SKM-1 treated with dmso at 0.1 percent for 144 hours (cell line): ENCODE data around the gene IL1F10.

Experiments used
- DNase-seq: peaks from one replicate; lab custom pipeline; 2025; ENCODE audit not compliant: unreplicated experiment; lab: John Stamatoyannopoulos, UW

IL1F10 gene

DNA sequence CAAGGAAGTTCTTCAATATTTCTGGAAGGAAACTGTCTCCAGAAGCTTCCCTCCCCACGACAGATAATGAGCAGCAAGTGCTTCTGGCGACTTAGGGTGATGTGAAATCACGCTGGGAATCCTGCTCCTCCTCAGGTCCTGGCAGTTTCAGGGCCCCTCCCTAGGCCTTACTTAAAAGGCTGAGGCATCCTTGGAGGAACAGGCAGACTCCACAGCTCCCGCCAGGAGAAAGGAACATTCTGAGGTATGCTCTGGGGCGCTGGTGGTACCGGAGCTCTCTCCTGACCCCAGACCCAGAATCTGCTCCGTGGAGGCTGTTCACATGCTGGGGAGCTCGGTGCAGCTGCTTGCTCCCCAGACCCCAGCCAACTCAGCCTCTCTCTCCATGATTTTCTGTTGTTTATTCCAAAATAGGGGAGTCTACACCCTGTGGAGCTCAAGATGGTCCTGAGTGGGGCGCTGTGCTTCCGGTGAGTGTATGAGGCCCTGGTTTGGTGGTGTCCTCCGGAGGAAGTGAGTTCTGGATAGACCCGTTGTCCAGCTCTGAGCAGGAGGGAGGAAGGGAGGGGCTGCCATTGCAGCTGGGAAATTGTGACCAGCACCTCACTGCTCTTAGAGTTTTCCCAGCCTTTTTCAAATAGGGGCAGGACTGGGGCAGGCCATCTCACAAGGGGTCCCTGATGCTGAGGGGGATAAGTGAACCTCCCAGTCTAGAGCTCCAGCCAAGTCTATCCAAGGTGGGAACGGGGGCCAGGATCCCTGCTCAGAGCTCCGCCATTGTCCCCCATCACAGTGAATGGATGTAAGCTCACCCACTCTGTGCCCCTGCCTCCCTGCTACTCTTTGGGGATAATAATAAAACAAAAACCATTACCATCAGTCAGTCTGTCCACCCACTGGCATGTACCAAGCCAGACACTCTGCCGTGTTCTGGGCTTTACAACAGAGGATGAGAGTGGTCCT is 8.5 kb upstream of the IL1F10 start, which contains the start of gene IL36RN:
Gene IL36RN (plus strand): TSS at position 201 of the 963 bp plus-strand sequence. CDS start 241 bp downstream, at position 442.
- DNase-seq, result no peak

GRCh38 chr2:113060396-113060795 is 7.4 kb upstream of the IL1F10 start:
- no peak for DNase-seq

DNA sequence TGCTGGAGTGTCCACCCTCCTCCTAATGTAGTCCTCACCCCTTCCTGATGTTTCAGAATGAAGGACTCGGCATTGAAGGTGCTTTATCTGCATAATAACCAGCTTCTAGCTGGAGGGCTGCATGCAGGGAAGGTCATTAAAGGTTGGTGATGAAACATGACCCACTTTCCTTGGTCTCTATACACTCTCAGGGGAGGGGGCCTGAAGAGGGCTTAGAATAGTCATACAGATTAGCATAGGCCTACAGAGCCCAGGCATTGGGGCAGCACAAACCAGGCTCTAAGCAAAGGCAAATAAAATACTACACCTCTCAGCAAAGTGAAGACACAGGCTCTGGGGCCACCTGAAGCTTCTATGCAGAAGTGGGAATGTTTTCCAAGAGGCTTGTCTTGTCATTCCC is 7.0 kb upstream of the IL1F10 start:
- no peak for DNase-seq

DNA sequence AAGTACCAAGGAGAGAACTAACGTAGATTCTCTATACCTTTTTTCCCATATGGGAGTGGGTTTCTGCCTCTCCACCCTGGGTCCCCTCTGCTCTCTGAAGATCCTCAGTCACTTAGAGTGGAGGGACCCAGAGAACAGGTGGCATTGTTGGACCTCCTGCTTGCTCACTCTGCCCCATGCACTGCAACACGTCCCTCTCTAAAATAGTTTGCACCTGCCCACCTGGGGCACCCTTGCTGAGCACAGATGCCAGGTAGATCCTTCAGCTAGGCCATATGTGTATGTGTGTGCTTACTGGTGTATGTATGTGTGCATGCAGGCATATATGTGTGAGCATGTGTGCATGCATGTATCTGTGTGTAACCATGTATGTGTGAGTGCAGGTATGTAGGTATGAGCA is 6.5 kb upstream of the IL1F10 start:
- no peak for DNase-seq

GRCh38 chr2:113061896-113062770 is 5.6 kb upstream of the IL1F10 start:
- DNase-seq, result no peak

DNA sequence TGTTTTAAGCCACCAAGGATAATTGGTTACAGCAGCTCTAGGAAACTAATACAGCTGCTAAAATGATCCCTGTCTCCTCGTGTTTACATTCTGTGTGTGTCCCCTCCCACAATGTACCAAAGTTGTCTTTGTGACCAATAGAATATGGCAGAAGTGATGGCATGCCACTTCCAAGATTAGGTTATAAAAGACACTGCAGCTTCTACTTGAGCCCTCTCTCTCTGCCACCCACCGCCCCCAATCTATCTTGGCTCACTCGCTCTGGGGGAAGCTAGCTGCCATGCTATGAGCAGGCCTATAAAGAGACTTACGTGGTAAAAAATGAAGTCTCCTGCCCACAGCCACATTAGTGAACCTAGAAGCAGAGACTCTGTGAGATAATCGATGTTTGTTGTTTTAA is 3.5 kb upstream of the IL1F10 start:
- DNase-seq, result no peak

GRCh38 chr2:113064898-113065297 is 2.9 kb upstream of the IL1F10 start:
- no peak for DNase-seq

DNA sequence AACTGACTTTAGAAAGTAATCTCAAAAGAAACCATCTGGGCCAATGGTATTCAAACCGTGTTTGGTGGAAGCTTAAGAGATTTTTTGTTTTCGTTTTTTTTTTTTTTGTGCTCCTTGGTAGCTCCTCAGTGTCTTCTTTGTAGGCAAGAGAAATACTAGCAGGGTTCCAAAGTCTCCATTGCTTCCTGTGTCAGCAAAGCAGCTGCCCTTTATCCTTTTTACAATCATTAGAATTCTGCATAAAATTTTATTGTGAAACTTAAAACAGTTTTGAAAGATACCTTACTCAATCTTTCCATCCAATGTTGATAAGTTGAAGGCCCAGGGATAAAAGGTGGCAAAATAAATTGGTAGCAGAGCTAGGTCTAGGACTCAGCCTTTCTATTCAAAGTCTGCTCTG is 479 bp downstream of the IL1F10 start:
- DNase-seq, result no peak

DNA sequence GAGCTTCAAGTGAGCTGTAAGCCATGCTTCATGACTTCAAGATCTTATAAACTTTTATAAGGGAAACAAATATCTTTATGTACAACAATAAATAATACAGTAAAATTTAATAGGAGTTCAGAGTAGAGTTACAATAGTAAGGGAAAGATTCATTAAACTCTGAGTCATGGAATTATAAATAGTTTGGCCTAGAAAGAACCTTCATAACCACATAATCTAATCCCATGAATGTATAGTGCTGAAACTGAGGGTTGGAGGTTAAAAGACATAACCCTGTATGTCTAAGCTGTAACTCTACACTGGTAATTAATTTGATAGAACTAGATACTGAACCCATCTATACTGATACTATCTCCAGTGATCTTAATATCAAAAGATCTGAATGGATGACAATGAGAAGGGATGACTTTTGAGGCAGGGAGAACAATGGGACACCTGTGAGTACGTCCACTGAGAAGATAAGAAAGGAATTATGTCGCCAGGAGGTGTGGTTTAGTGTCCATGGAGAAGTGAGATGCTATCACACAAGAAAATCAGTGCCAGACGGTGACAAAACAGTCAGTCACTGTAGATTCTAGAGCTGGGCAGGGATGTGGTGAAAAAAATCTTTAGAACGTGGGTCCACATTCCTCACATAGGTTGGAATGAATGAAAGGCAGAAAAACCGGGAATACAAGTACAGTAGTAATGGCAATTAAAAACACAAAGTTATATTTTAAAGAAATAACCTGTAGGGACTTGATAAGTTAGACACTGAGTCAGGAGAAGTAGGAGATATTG is 1.1 kb downstream of the IL1F10 start:
- no peak for DNase-seq

- no peak for DNase-seq
These were observed 2.2 kb downstream of the IL1F10 start for GRCh38 chr2:113069676-113070605.

GRCh38 chr2:113070606-113070975 is 2.8 kb downstream of the IL1F10 start:
- DNase-seq, result no peak

DNA sequence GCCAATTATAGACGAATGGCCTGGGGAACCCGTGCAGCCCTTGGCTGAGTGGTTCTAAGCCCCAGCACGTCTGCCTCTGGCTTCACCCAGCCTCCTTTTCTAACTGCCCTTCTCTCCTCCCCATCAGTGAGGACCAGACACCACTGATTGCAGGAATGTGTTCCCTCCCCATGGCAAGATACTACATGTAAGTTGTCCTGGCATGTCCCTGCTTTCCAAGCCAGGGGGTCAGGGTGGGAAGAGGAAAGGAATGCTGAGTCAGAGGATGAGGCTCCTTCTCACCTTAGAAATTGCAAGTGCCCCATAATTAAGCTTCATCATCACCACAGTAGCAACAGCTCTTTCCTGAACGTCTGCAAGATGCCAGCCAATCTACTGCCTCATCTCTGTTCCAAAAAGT is 4.8 kb downstream of the IL1F10 start:
- DNase-seq, result no peak

GRCh38 chr2:113073325-113073834 is 5.6 kb downstream of the IL1F10 start:
- no peak for DNase-seq

DNA sequence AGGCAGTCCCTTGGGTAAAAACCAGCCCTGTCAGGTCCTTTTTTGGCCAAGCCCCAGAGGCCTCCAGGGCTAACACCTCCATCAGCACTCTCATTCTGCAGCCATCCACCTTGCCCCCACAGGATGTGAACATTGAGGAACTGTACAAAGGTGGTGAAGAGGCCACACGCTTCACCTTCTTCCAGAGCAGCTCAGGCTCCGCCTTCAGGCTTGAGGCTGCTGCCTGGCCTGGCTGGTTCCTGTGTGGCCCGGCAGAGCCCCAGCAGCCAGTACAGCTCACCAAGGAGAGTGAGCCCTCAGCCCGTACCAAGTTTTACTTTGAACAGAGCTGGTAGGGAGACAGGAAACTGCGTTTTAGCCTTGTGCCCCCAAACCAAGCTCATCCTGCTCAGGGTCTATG is 7.3 kb downstream of the IL1F10 start:
- no peak for DNase-seq

- DNase-seq, result no peak
These were observed 7.8 kb downstream of the IL1F10 start for GRCh38 chr2:113075600-113075999.

- DNase-seq, result no peak
These were observed 9.3 kb downstream of the IL1F10 start for GRCh38 chr2:113076954-113077669.

DNA sequence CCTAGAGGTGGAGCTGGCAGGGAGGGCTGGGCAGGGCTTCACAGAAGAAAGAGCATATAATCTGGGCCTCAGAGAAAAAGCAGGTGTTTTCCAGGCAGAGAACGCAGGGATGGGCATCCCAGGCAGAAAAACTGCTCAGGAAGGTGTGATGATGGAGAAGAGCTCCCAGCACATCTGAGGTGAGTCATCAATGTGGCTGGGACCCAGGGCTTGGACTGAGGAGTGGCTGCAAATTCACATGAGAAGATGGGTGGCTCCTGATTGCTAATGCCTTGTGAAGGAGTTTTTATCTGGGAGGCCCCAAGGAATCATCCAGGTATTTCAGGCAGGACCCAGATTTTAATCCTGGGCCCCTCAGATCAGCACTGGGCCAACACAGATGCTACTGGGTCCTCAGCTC is 10.2 kb downstream of the IL1F10 start:
- DNase-seq, result no peak

DNA sequence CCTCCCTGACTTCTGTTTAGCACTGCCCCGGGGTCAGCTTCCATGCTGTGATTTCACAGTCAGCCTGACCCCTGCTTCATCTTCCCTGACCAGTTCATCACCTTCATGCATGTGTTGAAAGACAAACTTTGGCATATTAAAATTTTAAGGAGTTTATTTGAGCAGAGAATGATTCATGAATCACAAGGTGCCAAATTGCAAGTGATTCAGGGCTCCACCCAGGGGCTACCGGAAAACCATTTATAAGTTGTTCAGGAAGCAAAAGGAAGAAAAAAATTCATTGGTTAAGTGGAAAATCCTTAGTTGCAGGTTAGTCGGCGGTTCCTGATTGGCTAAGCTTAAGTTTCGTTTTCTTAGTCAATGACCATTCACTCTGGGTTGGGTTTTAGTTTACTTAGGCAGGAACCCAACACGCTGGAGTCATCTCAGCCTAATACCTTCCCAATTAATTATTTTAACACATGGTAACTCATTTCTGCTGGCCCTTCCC is 10.6 kb downstream of the IL1F10 start:
- no peak for DNase-seq

GRCh38 chr2:113079131-113079530 is 11.4 kb downstream of the IL1F10 start:
- DNase-seq, result no peak
